Measurements from ENCODE around the gene IGSF11.
"Not testable (repeated sequence)": the region's sequence is repeated elsewhere in the genome, so short reads cannot be mapped to it uniquely, and the experiment has no call there.

Gene IGSF11

GRCh38 chr3:118988198-118989130 lies 46.2 kb downstream of the IGSF11 start:
- no peak for DNase-seq

DNA sequence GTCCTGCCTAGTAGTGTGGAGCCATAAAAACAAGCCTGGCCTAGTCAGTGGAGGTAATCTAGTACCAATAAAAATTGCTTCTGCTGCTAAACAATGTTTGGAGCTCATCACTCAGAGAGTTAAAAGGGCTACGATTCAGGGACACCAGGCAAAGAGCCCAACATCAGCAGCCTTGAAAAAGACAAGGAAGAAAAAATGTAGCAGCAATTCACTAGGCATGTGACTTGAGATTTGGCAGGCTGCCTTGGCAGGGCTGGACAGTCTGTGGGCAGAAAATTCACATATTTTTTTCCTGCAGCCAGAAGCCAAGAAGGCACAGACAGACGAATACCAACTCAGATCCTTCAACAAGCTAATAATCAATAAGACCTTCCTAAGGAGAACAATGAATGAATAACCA lies 47.2 kb downstream of the IGSF11 start:
- DNase-seq, result no peak

DNA sequence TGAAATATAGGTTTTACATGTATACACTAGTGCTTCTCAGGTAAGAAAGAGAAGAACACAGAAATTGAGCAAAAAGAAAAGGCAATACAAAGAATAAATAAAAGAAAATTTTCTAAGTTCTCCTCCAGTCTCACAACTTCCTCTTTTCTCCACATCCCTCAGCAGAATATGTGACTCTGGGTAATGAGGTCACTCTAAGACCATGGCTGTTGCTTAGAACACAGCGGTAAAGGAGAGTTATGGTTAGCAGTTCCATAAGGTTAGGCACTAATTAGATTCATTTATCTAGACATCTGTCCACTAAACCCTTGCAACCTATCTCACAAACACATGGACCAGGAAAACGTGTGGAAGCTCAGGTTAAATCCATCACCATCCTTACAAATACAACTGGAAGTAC lies 47.9 kb downstream of the IGSF11 start:
- DNase-seq, result no peak

GRCh38 chr3:118984699-118985098 lies 49.9 kb downstream of the IGSF11 start:
- no peak for DNase-seq

GRCh38 chr3:118981494-118982134 lies 53.0 kb downstream of the IGSF11 start:
- DNase-seq, result no peak

DNA sequence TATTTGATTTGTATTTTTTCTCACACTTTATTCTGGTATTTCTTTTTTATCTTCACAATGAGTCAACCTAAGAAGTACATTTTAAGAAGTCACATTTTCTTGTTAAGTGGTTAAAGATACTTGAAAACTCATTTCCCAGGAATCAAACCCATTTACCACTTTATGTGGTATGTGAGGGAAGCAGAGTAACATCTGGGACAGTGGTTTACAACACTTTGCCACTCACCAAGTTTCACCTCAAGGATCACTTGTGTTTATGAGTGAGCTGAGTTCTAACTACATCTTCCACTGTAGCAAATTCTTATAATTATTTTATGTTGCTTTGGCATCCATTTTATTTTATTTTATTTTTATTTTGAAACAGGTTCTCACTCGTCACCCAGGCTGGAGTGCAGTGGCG lies 53.8 kb downstream of the IGSF11 start:
- no peak for DNase-seq

DNA sequence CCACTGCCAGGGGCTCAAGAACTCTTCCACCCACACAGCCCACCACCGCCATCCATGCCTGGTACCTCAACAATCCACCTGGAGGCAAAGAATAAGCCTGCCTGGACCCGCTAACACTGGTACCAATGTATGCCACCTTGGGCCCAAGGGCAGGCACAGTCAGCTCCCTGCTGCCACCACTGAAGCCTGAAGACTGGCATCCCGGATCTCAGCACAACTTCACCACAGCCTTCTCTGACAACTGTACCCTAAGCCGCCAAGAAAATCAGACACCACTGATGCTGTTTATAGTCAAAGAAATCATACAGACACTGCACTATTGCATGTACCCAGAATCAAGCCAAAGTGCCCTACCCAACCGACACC lies 56.3 kb downstream of the IGSF11 start:
- DNase-seq, result no peak

DNA sequence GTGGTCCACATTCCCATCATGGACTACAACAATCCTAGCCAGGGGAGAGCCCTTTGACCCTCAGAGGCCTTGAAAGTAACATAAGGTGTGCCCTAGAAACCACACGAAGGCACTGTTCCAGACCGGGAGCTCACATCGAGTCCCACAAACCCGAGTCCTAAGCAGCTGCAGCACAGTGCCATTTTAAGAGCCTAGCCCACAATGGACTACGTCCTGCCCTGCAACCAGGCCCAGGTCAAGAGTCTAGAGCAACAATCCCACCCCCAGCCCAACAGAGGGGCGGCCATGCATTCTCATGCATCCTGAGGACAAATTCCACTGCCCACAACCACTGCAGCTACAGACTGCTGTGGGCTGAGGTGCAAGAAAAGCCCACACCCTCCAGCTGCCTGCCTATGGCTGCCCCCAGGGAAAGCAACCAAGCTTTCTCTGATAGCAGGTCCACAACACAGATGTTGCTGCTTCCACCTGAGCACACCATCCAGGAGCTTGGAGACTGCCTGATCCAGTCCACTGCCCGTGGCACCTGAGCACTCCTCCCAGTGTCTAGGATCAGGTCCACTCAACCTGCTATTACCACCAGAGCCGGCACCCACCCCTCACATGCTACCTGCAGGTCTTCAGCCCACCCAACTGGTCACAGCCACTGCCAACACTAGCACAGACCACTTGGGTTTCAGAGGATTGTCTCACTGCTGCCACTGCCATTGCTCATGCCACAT lies 56.8 kb downstream of the IGSF11 start:
- no peak for DNase-seq

GRCh38 chr3:118977118-118977517 lies 57.5 kb downstream of the IGSF11 start:
- no peak for DNase-seq

DNA sequence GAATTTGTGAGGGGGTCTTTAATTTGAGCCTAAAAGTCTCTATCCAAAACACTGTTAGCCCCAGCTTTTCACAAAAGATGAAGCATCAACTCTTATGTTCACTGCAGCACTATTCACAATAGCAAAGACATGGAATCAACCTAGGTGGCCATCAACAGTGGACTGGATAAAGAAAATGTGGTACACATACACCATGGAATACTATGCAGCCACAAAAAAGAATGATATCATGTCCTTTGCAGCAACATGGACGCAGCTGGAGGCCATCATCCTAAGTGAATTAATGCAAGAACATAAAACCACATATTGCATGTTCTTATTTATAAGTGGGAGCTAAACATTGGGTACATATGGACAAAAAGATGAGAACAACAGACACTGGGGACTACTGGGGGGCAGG lies 59.2 kb downstream of the IGSF11 start:
- DNase-seq, result not testable (repeated sequence)

DNA sequence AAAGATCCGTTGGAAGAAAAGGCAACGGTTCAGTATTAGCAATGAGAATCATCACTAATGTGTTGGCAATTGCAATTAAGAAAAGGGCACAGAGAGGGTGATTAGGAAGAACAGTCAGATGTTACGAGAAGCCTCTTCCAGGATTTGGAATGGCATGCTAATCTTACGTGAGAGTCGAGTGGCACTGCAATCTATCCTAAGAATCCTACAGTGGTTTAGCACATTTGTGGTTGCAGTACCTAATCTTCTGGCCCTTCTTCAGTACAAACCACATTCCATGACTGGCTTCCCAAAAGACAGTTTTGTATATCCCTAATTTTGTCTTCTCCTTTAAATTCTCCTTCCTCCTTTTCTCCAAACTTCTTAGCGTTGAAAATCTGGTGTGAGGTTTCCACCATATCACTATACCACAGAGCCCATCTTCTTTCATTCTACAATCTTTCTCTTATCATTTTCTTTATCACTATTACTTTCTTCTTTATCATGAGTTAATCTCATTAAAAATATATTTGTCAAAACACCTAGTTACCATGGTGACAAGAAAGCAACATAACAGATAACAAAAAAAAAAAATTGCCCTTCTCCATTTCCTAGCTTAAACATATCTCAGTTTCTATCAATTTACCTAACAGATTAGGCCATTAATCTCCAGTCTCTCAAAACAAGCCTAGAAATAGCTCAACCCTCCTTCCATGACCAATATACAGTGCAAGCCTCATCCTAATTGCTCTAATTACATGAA lies 60.1 kb downstream of the IGSF11 start:
- no peak for DNase-seq

DNA sequence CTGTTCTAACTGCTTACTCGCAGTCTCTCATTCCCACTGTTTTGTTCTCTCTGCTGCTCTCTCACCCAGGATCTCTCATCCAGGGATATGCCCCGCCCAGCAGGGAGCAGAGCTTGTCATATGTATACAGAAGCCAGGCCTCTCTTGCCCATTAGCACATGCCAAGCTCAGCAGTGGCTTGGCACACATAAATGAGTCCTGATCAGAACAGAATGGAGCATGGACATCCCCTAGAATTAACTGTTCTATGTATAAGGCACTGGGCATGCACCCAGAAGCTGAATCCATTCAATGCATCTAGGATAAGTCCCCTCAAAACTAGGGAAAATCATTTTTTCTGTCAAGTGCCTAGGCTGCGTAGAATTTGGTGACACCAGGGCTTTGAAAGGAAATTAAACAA lies 61.6 kb downstream of the IGSF11 start:
- DNase-seq, result no peak

GRCh38 chr3:118970819-118971218 lies 63.8 kb downstream of the IGSF11 start:
- no peak for DNase-seq

GRCh38 chr3:118968640-118969039 lies 66.0 kb downstream of the IGSF11 start:
- no peak for DNase-seq

GRCh38 chr3:118968111-118968510 lies 66.5 kb downstream of the IGSF11 start:
- no peak for DNase-seq

DNA sequence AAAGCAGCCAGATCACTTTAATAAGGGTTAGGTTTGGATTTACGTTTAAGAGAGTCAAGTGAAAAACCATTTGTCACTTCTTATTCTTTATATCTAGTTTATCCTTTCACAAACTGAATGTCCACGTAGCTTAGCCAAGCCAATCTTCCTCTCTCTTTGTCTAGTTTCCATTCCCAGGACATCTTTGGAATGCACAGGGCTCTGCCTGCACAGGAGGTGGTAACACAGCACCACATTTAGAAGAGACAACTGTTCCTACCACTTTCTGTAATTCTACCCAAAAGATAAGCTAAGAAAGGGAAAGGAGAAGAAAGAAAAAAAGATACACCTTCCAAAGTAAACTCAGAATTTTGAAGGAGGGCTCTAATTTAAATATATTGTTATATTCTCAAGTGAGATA lies 67.9 kb downstream of the IGSF11 start:
- DNase-seq, result no peak

GRCh38 chr3:118963711-118964110 lies 70.9 kb downstream of the IGSF11 start:
- DNase-seq, result no peak

DNA sequence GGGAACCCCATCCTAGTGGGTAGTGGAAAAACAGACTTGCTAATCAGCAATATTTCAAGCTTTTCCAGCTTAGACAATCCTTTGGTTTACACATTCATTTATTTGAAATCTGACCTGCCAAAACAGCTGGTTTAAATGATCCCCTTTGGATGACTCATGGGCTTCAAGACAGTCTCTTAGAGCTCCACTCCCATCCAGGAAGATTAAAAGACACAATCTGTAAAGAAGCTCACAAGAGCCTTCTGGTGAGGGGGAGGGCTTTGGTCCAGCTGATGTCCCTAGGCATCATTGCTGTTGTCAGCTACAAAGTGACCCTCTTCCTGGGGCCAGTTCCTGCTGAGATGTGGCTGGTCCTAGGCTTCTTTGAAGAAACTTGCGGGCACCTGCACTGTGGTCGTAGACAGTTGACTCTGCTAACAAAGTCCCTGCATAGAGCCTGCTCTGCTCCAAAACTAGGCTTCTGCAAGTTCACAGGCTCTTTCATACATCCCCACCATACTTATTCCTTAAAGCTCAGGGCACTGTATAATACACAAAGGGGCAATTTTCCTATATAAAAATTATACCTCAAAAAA lies 73.7 kb downstream of the IGSF11 start:
- DNase-seq, result no peak

DNA sequence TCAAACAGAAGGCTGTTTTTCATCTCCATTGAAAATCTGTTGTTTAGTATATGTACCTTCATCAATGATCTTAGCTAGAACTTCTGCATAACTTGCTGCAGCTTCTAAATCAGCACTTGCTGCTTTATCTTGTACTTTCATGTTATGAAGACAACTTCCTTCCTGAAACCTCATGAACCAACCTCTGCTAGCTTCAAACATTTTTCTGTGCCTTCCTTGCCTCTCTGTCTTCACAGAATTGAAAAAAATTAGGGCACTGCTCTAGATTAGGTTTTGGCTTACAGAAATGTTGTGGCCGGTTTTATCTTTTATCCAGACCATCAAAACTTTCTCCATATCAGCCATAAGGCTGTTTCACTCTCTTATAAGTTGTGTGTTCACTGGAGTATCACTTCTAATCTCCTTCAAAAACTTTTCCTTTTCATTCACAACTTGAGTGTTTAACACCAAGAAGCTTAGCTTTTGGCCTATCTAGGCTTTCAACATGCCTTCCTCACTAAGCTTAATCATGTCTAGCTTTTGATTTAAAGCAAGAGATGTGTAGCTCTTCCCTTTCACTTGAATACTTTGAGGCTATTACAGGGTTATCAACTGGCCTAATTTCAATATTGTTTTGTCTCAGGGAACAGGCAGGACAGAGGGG lies 78.6 kb downstream of the IGSF11 start:
- no peak for DNase-seq

- no peak for DNase-seq
Measured at GRCh38 chr3:118951089-118951488, 83.6 kb downstream of the IGSF11 start.

GRCh38 chr3:118949113-118949760 lies 85.4 kb downstream of the IGSF11 start:
- DNase-seq, result no peak

- DNase-seq, result no peak
Measured at GRCh38 chr3:118948146-118948545, 86.5 kb downstream of the IGSF11 start.

Measured in stimulated activated CD4-positive, alpha-beta T cell treated with anti-CD3 and anti-CD28 coated beads, Interleukin-4, amount 100 ng/mL, for 24 hours (primary cell).